ENCODE measurements around the gene SETD3.

SETD3 gene

DNA sequence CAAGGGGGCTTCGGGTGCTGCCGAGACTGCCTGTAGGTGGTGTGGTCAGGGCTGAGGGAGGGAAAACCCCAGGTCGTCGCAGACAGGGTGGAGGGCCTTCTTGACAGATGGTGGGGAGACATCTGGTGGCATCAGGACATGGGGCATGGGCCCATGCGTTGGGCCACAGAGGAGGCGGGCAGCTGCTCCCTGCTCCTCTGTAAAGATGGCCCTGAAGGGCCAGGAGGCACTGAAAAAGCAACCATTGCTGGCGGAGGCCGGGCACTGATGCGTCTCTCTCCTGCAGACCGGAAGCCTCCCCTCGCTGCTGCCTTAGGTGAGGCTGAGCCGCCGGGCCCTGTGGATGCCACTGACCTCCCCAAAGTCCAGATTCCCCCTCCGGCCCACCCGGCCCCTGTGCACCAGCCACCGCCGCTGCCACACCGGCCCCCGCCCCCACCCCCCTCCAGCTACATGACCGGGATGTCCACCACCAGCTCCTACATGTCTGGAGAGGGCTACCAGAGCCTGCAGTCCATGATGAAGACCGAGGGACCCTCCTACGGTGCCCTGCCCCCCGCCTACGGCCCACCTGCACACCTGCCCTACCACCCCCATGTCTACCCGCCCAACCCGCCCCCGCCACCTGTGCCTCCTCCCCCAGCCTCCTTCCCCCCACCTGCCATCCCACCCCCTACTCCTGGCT is 29.4 kb upstream of the SETD3 start:
- Histone ChIP-seq H3K27ac (ENCODE audit: low read length) (no peak overlapping the region), H3K4me3 (ENCODE audit: low read length in 2 of 2) (no peak overlapping the region), H3K9ac (ENCODE audit: low read length in 2 of 2) (no peak overlapping the region), H3K27me3 (ENCODE audit: control insufficient read depth in 1 of 2, insufficient read depth in 2 of 2, low read length in 2 of 2) (no peaks in the 10 kb centered on the region), H3K9me3 (ENCODE audit: control insufficient read depth in 2 of 2, low read length in 2 of 2) (no peaks in the 10 kb centered on the region), H3K36me3 (ENCODE audit: control insufficient read depth in 2 of 2, insufficient read depth in 2 of 2, low read length in 2 of 2) (peaks cover 48 to 57% of the 10 kb centered on the region in 2 donors), H3K4me1 (ENCODE audit: control insufficient read depth, insufficient read depth, low read length) (peaks cover 26% of the 10 kb centered on the region)

DNA sequence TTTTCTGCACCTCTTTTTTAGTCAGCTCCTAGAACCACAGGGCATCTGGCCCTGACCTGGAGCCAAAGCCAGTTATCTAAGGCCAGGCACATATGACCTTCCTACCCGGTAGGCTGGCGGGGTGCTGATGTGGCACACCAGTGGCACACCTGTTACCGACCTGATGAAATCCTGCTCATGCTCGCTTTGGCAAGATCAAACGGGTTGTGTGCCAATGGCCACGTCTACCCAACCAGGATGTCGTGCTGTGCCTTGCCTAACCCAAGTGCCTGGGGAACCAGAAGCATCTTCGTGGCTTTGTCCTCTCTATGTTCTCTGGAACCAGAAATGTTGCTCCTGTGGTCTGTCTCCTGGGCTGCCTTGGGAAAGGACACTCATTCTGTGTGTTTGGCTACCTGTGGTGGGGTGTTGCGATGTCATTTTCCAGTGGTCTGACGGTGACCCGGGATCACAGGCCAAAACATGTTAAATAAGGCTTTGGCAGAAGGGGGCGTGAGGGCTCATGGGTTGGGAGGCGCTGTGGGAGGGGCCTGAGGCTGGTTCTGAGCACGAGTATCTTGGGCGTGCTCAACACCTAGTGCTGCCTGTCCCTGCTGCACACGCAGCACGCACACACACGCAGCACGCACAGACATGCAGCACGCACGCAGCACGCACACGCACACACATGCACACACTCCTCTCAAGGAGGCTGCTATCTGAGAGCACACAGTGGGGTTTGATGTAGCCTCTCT is 28.4 kb upstream of the SETD3 start:
- Histone ChIP-seq H3K27me3 (ENCODE audit: control insufficient read depth in 1 of 2, insufficient read depth in 2 of 2, low read length in 2 of 2) (no peaks in the 10 kb centered on the region), H3K9me3 (ENCODE audit: control insufficient read depth in 2 of 2, low read length in 2 of 2) (no peaks in the 10 kb centered on the region), H3K36me3 (ENCODE audit: control insufficient read depth in 2 of 2, insufficient read depth in 2 of 2, low read length in 2 of 2) (peaks cover 52 to 57% of the 10 kb centered on the region in 2 donors), H3K27ac (ENCODE audit: low read length) (peak overlapping the region; percentile 31), H3K4me3 (ENCODE audit: low read length in 2 of 2) (no peak overlapping the region), H3K4me1 (ENCODE audit: control insufficient read depth, insufficient read depth, low read length) (peaks cover 26% of the 10 kb centered on the region), H3K9ac (ENCODE audit: low read length in 2 of 2) (no peak overlapping the region)

DNA sequence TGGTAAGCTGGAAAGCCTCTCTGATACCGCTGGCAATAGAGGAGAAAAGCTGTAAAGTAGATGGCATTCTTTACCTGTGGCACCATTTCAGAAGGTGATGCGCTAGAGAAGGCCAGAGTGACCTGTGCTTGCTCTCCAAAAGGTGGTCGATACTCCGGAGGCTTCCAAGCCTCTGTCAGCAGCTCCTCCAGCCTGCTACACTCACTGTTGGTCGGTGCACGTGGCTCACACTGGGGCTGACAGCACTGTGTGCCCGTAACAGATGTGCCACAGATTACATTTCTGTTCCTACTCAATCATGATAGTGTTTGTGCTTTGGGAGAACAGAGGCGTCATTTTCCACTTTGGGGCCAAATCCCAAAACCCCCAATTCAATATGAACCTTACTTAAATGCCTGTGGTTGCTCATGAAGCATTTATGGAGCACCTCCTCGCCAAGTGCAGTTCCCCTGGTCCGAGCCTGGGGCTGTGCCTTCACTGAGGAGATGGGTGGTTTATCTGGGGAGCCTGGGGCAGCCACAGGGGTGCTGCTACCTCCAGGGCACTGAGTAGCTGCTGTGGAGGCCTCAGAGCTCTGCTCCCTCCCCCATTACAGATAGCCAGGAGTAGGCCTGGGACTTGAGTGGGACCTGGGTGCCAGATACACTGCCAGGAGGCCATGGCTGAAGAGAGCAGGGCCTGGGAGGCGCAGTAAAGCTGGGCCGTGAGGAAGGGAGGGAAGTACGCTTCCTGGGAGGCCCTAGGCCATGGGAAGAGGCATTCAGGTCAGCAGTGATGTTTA is 27.4 kb upstream of the SETD3 start:
- peak overlapping the region; percentile 31 for H3K27ac ChIP-seq (ENCODE audit: low read length)
- peaks cover 53% of the 10 kb centered on the region in 2 donors for H3K36me3 ChIP-seq (ENCODE audit: control insufficient read depth in 2 of 2, insufficient read depth in 2 of 2, low read length in 2 of 2)
- H3K9me3 ChIP-seq (ENCODE audit: control insufficient read depth in 2 of 2, low read length in 2 of 2) = no peaks in the 10 kb centered on the region
- H3K9ac ChIP-seq (ENCODE audit: low read length in 2 of 2) = no peak overlapping the region
- H3K27me3 ChIP-seq (ENCODE audit: control insufficient read depth in 1 of 2, insufficient read depth in 2 of 2, low read length in 2 of 2) = no peaks in the 10 kb centered on the region
- H3K4me1 ChIP-seq (ENCODE audit: control insufficient read depth, insufficient read depth, low read length) = peaks cover 23% of the 10 kb centered on the region
- H3K4me3 ChIP-seq (ENCODE audit: low read length in 2 of 2) = no peak overlapping the region

DNA sequence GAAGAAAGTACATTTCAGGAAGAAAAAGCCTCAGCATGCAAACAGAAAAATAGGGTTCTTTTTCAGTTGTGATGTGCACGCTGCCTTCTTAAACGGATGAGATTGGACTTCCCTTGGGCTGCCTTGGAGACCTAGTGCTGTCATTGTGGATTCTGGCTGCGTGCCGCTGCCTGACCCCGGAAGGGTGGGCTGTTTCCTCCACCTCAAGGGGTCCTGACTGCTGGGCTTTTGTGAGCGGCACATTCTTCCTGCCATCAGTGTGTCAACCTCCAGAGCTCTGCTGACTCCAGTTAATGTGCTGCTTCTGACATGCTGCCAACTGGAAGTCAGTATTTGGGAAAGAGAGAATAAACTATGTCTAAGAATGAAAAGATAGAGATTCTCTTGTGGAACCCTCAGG is 25.6 kb upstream of the SETD3 start:
- Histone ChIP-seq H3K27me3 (ENCODE audit: control insufficient read depth in 1 of 2, insufficient read depth in 2 of 2, low read length in 2 of 2) (no peaks in the 10 kb centered on the region), H3K36me3 (ENCODE audit: control insufficient read depth in 2 of 2, insufficient read depth in 2 of 2, low read length in 2 of 2) (peaks cover 64 to 65% of the 10 kb centered on the region in 2 donors), H3K27ac (ENCODE audit: low read length) (no peak overlapping the region)

DNA sequence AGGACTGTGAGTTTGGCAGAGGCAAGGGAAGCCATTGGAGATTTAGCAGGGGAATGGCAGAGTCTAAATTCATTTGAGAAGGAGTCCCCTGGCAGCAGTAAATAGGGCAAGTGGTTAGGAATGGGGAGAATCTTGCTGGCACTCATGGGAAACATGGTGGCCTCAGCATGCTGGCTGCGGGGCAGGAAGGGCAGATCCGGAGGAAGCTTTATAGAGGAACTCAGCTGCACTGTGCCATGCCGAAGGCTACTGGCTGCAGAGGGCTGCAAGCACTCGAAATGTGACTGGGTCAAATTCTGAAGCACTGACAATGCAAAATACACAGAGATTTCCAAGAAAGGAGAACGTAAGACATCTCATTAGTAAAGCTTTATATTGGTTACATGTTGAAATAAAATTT is 24.4 kb upstream of the SETD3 start:
- no peak overlapping the region for H3K4me3 ChIP-seq (ENCODE audit: low read length in 2 of 2)
- H3K9me3 ChIP-seq (ENCODE audit: control insufficient read depth in 2 of 2, low read length in 2 of 2) = no peaks in the 10 kb centered on the region
- H3K27me3 ChIP-seq (ENCODE audit: control insufficient read depth in 1 of 2, insufficient read depth in 2 of 2, low read length in 2 of 2) = no peaks in the 10 kb centered on the region
- no peaks in the 10 kb centered on the region for H3K4me1 ChIP-seq (ENCODE audit: control insufficient read depth, insufficient read depth, low read length)
- peaks cover 69 to 72% of the 10 kb centered on the region in 2 donors for H3K36me3 ChIP-seq (ENCODE audit: control insufficient read depth in 2 of 2, insufficient read depth in 2 of 2, low read length in 2 of 2)
- peak overlapping the region in 1 of 2 donors; percentile 29 for H3K9ac ChIP-seq (ENCODE audit: low read length in 2 of 2)
- no peak overlapping the region for H3K27ac ChIP-seq (ENCODE audit: low read length)

More for the DNA sequence above, 25.6 kb upstream of the SETD3 start:
- no peak overlapping the region for H3K9ac ChIP-seq (ENCODE audit: low read length in 2 of 2)
- no peaks in the 10 kb centered on the region for H3K9me3 ChIP-seq (ENCODE audit: control insufficient read depth in 2 of 2, low read length in 2 of 2)
- no peak overlapping the region for H3K4me3 ChIP-seq (ENCODE audit: low read length in 2 of 2)
- H3K4me1 ChIP-seq (ENCODE audit: control insufficient read depth, insufficient read depth, low read length) = peaks cover 5% of the 10 kb centered on the region

DNA sequence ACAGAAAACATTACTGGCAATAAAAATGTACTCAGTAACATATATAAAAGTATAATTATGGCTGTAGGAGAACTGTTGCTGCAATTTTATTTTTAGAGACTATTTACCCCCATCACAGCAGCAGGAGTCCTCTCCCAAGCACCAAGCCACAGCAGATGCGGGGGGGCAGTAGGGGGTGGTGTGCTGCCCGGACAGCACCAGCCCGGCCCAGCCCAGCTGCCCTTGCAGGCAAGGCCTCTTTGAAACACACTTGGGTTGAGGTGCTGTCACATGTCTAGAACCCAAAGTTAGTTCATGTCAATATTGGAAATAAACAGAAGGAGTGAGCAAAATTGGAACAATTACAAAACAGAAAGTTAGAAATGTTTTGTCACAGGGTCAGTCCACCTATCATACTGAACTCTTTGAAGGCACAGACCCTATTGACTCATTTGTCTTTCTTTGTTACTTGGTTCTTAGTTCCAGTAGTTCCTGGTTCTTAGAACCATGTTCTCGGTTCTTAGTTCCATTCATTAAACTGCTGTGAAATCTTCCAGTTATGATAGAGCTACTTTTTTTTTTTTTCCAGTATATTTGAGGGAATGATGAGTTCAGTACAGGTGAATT is 23.3 kb upstream of the SETD3 start:
- Histone ChIP-seq H3K27ac (ENCODE audit: low read length) (no peak overlapping the region), H3K27me3 (ENCODE audit: control insufficient read depth in 1 of 2, insufficient read depth in 2 of 2, low read length in 2 of 2) (no peaks in the 10 kb centered on the region), H3K9me3 (ENCODE audit: control insufficient read depth in 2 of 2, low read length in 2 of 2) (no peaks in the 10 kb centered on the region), H3K9ac (ENCODE audit: low read length in 2 of 2) (no peak overlapping the region), H3K36me3 (ENCODE audit: control insufficient read depth in 2 of 2, insufficient read depth in 2 of 2, low read length in 2 of 2) (peaks cover 68 to 69% of the 10 kb centered on the region in 2 donors), H3K4me1 (ENCODE audit: control insufficient read depth, insufficient read depth, low read length) (no peaks in the 10 kb centered on the region), H3K4me3 (ENCODE audit: low read length in 2 of 2) (no peak overlapping the region)

DNA sequence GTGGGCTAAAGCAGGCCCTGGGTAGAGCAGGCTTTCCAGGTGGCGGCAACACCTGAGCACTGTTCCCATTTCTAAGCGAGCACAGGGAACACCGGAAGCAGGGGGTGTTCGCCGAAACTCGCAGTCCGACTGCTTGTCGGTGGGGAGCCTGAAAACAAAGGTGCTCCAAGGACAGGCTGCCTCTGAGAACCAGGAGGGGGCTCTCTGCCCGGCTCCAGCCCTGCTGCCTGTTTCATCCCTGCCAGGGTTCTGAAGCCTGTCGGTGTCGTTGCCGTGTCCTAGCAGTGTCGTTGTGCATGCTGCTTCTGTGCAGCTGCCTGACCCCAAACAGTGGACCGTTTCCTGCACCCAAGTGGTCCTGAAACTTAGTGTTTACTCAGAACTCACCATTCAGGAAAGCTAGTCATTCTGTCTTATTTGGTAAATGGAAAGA is 22.3 kb upstream of the SETD3 start:
- peaks cover 65 to 68% of the 10 kb centered on the region in 2 donors for H3K36me3 ChIP-seq (ENCODE audit: control insufficient read depth in 2 of 2, insufficient read depth in 2 of 2, low read length in 2 of 2)
- no peak overlapping the region for H3K9ac ChIP-seq (ENCODE audit: low read length in 2 of 2)
- no peaks in the 10 kb centered on the region for H3K4me1 ChIP-seq (ENCODE audit: control insufficient read depth, insufficient read depth, low read length)
- H3K9me3 ChIP-seq (ENCODE audit: control insufficient read depth in 2 of 2, low read length in 2 of 2) = no peaks in the 10 kb centered on the region
- H3K27me3 ChIP-seq (ENCODE audit: control insufficient read depth in 1 of 2, insufficient read depth in 2 of 2, low read length in 2 of 2) = no peaks in the 10 kb centered on the region
- H3K4me3 ChIP-seq (ENCODE audit: low read length in 2 of 2) = no peak overlapping the region
- no peak overlapping the region for H3K27ac ChIP-seq (ENCODE audit: low read length)

DNA sequence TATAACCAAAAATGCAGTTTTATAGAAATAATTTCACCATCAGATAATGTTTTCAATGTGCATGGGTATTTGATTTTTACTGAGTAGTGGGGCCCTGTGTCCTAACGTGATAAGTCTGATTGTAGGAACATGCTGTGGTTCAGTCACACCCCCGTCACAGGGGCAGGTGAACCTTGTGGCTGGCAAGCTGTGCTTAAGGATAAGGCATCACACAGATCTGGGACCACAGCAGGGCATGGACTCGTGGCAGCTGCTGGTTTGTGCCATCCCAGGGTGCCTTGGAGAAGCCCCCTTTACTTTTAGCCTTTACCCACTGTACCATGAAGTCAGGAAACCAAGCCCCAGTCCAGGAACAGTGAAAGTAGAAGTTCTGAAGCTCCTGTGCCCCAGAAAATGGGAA is 17.2 kb upstream of the SETD3 start:
- Histone ChIP-seq H3K4me1 (ENCODE audit: control insufficient read depth, insufficient read depth, low read length) (no peaks in the 10 kb centered on the region), H3K27me3 (ENCODE audit: control insufficient read depth in 1 of 2, insufficient read depth in 2 of 2, low read length in 2 of 2) (no peaks in the 10 kb centered on the region), H3K27ac (ENCODE audit: low read length) (no peak overlapping the region), H3K36me3 (ENCODE audit: control insufficient read depth in 2 of 2, insufficient read depth in 2 of 2, low read length in 2 of 2) (peaks cover 56 to 63% of the 10 kb centered on the region in 2 donors), H3K4me3 (ENCODE audit: low read length in 2 of 2) (no peak overlapping the region), H3K9me3 (ENCODE audit: control insufficient read depth in 2 of 2, low read length in 2 of 2) (no peaks in the 10 kb centered on the region), H3K9ac (ENCODE audit: low read length in 2 of 2) (no peak overlapping the region)

DNA sequence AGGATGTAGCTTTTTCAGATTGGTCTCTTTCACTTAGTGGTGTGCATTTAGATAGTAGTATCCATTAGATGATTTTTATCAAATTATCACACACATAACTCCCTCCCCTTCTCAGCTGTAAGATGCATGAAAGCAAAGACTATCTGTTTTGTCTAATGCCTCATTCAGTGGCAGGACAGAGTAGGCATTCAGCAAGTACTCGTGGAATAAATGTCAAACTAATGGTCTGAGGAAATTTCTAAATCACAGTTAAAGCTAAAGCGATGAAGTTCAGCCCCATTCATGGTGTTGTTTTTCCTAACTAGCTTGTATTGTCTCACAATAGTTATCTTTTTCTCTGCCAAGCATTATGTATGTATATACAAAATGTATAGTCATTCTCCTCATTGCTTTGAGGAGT is 16.7 kb upstream of the SETD3 start:
- H3K4me1 ChIP-seq (ENCODE audit: control insufficient read depth, insufficient read depth, low read length) = no peaks in the 10 kb centered on the region
- no peak overlapping the region for H3K4me3 ChIP-seq (ENCODE audit: low read length in 2 of 2)
- H3K27ac ChIP-seq (ENCODE audit: low read length) = no peak overlapping the region
- H3K9ac ChIP-seq (ENCODE audit: low read length in 2 of 2) = no peak overlapping the region
- H3K9me3 ChIP-seq (ENCODE audit: control insufficient read depth in 2 of 2, low read length in 2 of 2) = no peaks in the 10 kb centered on the region
- H3K36me3 ChIP-seq (ENCODE audit: control insufficient read depth in 2 of 2, insufficient read depth in 2 of 2, low read length in 2 of 2) = peaks cover 50 to 60% of the 10 kb centered on the region in 2 donors
- H3K27me3 ChIP-seq (ENCODE audit: control insufficient read depth in 1 of 2, insufficient read depth in 2 of 2, low read length in 2 of 2) = no peaks in the 10 kb centered on the region

DNA sequence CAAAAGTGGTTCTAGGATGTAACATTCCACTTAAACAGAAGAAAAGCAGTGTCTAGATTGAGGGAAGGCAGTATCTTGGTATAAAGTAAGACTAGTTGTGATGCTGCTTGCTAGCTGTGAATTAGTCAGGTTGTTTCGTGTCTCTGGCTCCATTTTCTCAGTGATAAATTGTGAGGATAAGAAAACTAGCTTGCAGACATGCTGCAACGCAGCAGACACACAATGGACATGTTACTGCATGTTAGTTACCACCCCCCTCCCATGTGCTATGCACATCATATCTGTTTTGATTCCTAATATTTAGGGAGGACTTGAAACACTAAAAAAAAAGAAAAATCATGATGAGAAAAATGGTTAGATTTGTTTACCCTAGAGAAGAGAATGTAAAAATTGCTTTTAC is 3.4 kb upstream of the SETD3 start:
- H3K36me3 ChIP-seq (ENCODE audit: control insufficient read depth in 2 of 2, insufficient read depth in 2 of 2, low read length in 2 of 2) = no peaks in the 10 kb centered on the region
- no peaks in the 10 kb centered on the region for H3K27me3 ChIP-seq (ENCODE audit: control insufficient read depth in 1 of 2, insufficient read depth in 2 of 2, low read length in 2 of 2)
- H3K4me3 ChIP-seq (ENCODE audit: low read length in 2 of 2) = no peak overlapping the region
- H3K9ac ChIP-seq (ENCODE audit: low read length in 2 of 2) = no peak overlapping the region
- H3K27ac ChIP-seq (ENCODE audit: low read length) = no peak overlapping the region
- H3K9me3 ChIP-seq (ENCODE audit: control insufficient read depth in 2 of 2, low read length in 2 of 2) = no peaks in the 10 kb centered on the region
- peaks cover 22% of the 10 kb centered on the region for H3K4me1 ChIP-seq (ENCODE audit: control insufficient read depth, insufficient read depth, low read length)

Data from stomach smooth muscle (tissue), 2 donors.